Muscle of back (tissue), 11 donors: ENCODE results near the gene MYO3B. TPM values are rescaled to one million over a fixed set of nuclear protein-coding genes. Genes with fewer than 3 reads are reported as not detected.
"Not testable (repeated sequence)": the region's sequence is repeated elsewhere in the genome, so short reads cannot be mapped to it uniquely, and the experiment has no call there.

ENCODE experiments used
- DNase-seq, 3 donors: peaks; one replicate each; pipeline versions ENCODE4 v3.0.0 to v3.0.0-alpha.2; 2013
- polyA plus RNA-seq, 10 donors: library from polyadenylated mRNA; unstranded; fragments of 120-200 nt; gene quantifications; one replicate each; pipeline ENCODE4 v1.2.1, GENCODE V29; 2013; ENCODE audit not compliant: insufficient read length in 10 of 10

The MYO3B gene
- polyA plus RNA-seq, 10 donors = 0.07 to 1.1 (median 0.16) TPM

DNA sequence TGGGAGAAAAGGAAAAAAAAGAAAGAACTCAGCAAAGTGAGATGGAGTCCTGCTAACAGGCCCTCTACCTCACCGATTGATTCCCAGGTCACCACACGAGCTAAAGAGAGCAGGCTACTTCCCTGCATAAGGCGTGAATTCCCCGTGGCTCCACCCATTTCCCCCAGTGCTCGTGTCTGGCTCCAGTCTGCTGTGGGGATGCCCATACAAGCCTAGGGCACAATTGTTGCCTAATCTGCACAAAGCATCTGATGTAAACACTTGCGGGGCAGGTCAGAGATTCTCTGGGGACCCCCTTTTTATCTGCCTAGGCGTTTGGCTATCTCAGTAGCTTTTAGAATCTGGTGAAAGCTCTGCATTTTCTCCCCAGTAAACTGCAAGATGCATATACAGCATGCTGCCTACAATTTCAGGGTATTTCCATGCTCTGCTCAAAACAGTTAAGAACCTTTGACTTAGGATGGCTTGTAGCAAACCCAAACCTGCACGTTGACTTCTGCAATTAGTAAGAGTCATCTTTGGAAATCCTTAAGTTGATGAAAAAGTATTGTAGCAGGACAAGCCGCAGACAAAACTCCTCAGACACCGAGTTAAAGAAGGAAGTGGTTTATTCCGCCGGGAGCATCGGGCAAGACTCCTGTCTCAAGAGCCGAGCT is 34.8 kb downstream of the MYO3B start:
- DNase-seq = no peak

DNA sequence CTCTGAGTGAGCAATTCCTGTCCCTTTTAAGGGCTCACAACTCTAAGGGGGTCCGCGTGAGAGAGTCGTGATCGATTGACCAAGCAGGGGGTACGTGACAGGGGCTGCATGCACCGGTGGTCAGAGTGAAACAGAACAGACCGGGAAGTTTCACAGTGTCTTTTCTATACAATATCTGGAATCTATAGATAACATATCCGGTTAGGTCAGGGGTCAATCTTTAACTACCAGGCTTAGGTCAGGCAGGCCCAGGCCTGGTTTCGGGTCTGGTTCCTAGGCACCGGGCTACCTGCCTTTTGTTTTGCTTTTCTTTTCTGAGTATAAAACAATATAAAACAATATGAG is 35.3 kb downstream of the MYO3B start:
- not testable (repeated sequence) for DNase-seq

DNA sequence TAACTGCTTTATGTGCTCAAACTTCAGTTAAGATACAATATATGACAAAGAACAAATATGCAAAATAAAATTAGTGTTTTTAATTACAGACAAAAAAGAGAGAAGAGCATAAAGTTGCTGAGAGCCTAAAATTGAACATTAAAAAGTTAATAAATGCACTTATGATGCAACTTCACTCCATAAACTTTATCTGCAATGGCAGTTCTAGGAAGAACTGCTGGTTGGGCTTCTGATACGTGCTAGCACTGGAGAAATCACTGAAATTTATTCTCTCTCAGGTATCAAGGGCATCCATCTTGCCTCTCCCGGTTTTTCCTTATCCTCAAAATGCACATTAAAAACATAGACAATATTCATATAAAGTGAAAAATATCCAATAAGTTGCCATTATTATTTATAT is 35.7 kb downstream of the MYO3B start:
- no peak for DNase-seq

DNA sequence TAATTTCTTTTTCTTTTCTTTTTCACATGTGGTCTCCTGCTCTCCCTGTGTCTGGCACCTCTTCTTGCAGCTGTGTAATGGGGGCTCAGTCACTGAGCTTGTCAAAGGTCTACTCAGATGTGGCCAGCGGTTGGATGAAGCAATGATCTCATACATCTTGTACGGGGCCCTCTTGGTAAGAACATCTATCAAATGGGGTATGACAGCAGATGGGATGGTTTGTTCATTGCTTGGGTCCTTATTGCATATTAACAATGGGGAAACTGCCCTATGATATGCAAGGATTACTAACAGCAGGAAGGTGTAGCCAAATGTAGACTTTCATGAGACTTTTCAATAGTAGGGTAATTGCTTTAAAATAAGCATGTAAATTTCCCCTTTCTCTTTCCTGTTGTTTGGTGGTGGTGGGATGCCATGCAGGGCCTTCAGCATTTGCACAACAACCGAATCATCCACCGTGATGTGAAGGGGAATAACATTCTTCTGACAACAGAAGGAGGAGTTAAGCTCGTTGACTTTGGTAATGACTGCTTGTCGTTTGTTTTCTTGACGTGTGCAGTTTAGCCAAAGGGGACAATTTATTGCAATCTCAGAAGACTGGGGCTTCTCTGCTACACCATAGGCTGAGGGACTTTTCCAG is 36.5 kb downstream of the MYO3B start:
- DNase-seq = no peak

DNA sequence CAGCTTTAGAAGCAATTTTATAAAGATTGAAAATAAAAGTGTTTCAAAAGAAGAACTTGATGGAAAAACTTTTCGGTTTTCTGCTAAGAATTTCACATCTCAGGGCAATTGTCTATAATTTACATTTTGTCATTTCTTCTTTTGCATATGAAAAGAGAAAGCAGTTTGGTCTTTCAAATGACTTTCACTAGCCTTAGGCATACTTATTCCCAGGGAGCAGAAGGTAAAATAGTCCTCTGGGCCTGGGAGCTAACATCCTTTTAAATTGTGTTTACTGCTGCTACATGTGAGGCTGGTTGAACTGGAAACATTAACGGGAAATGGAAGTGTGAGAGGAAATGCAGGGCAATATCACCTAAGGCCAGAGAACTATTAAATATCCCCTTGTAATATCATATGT is 37.1 kb downstream of the MYO3B start:
- no peak for DNase-seq

DNA sequence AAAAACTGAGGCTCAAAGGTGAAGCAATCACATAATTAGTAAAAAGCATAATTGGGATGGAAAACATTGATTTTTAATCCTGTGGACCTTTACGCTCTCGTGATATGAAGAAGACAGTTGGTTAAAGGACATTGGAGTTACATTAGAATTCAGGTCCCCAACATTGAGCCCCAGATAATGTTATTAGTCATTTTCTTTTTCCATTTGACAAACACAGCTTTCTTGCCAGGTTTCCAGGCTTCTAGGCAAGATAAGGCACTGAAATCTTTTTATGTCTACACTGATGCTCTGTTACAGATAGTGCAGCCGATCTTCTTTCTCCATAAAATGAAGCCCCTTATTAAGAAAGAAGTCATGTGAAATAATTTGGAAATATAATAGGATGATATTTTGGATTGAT is 38.5 kb downstream of the MYO3B start:
- no peak for DNase-seq

DNA sequence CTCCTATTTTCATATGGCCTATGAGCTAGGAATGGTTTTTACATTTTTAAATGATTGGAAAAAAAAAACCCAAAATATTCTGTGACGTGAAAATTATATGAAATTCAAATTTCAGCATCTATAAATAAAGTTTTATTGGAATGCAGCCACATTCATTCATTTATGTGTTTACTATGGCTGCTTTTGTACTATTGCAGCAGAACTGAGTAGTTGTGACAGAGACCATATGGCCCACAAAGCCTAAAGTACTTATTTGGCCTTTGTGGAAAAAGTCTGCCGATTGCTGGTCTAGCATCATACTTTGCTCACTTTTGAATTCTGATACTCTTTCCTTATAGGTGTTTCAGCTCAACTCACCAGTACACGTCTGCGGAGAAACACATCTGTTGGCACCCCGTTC is 39.0 kb downstream of the MYO3B start:
- no peak for DNase-seq

DNA sequence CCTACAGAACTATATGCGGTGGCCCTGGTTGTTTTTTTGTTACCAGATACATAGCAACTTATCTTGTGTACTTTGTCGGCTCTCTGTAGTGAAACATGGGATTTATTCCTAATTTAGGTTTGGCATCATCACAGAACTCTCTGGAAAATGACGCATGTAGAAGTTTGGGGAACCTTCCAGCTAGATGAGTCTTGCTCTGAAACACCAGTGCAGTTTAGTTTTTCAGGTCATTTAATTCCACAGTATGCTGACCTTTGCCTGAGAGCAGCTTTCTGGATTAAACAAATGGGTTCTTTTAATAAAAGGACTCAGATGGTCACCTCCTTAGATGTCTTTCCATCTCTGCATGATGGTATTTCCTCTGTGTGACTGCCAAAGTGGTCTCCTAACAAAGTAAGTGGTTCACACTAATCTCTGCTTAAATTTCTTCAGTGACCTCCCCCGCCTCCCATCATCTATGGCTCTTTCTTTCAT is 39.9 kb downstream of the MYO3B start:
- peak in 2 of 3 donors; percentile 11 to 15 for DNase-seq

DNA sequence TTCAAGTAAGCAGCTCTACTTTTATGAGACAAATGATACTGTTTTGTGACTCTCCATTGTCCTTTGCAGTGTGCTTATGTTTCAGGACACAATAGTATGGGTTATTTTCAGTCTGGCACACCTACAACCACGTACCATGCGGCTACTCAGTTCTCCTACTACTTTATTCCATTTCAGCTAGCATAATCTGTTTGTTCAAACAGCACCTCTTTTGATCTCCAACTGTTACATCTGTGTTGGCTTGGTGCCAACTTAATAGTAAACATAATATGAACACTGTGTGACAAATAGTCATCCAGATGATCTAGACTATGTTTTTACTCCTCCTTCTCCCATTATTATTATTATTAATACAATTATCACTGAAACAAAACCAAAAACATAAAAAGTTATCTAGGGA is 40.5 kb downstream of the MYO3B start:
- DNase-seq = no peak

DNA sequence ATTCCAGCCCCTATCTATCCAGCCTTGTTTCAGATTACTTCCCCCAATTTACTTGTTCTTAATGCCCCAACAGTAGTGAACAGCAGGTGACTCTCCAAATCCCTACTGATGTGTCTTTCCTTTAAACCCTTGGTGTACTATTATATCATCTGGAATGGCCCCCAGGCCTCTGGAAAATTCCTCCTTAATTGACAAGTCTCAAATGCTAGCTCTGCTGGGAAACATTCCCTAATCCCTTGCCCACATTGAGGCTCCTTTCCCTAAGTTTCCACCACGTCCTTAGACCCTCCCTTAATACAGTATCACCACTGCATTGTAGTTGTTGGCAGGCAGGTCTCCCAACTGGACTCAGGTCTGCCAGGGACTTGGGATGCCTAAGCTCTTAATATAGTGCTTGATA is 41.0 kb downstream of the MYO3B start:
- DNase-seq = no peak

DNA sequence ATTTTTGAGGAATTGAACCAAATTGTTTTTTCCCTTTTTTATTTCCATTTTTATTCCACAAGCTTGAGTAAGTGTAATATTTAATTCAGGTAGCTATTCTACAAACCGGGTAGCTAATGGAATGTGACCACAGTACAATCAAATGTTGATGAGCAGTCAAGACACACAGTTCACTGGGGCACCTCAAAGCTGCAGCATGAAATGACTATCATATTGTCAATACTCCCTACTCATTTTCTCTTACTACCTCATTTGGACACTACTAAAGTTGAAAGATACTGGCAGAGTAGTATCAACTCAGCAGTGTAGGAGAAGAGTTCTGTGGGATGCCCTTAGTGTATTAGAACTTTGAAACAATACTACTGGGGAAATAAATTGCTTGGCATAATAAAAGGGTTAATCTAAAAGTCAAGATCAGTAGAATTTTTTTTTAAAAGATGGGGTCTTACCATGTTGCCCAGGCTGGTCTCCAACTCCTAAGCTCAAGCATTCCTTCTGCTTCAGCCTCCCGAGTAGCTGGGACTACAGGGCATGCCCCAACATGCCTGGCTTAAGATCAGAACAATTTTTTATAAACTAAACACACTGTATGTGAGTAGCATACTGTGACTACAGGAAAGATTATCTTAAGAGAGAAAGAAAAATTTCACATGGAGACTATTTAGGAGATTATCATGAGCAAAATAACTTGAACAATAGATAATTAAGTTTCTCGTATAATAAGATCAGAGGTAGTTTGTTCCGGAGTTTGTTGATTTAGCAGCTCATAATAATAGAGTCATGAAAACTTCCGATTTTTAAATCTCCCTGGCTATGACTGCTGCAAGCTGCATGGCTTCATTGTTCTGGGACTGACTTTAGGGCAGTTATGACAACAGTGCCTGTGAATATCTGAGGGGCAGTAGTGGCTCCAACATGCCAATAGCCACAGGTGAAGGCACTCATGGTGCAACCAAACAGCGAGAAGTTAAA is 43.7 kb downstream of the MYO3B start:
- DNase-seq = no peak

DNA sequence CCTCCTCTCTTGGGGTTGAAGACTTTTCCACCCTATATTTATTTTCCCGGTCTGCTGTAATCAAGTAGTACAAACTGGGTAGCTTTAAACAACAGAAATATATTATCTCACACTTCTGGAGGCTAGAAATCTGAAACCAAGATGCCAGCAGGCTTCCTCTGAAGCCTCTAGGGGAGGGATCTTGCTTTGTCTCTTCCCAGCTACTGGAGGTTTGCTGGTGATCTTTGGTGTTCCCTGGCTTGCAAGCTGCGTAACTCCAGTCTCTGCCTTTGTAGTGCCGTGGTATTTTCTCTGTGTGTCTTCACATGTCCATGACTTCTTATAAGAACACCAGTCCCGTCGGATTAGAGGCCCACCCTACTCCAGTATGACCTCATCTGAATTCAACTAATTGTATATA is 44.4 kb downstream of the MYO3B start:
- DNase-seq = no peak

DNA sequence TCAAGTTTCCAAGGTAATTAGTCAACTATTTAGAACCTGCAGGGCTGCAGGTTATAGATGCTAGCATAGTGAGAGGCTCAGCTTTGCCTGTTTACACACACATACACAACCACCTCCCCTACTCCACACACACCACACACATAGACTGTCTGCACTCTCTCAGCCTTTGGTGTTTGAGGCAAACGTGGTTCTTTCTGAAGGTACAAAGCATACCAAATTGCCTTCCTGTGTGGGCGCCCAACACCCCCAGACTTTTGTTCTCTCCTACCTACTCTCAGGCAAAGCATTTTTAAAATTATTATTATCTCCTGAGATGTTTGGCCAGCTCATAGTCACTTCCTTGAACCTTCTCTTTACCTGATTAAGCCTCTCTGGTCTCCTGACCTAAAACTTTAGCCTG is 44.9 kb downstream of the MYO3B start:
- no peak for DNase-seq

DNA sequence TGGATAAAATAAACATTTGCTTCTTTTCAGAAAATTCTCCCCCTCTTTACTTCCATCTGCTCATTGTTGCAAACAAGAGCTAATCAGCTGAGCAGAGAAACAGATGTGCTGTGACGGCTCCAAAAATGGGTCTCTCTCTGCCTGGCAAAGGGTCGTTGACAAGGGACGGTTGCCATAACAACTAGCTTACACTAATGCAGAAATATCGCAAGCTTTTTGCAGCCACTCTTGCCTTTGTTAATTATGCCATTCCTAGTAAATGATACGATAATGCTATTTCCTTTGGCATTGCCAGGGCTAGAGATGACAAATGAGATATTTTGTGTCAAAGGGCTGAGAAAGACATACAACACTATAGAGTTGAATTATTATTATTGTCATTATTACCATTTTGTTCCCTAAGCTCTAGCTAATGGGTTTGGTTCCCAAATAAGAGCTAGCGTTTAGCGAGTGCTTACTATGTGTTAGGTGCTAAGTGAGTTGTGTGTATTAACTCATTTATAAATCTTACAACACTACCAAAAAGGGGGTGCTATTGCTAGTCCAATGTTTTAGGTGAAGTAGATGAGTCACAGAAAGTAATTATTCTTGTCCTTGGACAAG is 46.8 kb downstream of the MYO3B start:
- DNase-seq = peak in 2 of 3 donors; percentile 13 to 46

DNA sequence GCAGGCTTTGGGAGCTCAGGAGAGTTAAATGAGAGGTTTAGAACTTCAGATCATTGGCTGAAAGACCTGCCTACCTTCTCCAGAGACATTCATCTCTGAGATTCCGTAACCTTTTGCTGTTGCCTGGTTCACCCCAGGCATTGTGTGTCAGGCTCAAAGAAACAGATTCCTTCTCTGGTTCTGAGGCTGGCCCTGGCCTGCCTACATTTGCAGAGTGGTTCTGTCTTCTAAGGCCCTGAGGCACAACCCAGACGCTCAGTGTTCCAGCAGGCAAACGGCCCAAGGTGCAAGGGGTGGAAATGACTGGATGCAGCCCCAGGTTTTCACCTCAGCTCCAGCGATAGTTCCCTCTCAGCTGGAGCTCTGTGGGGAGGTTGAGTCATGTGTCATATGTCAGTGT is 48.3 kb downstream of the MYO3B start:
- no peak for DNase-seq

DNA sequence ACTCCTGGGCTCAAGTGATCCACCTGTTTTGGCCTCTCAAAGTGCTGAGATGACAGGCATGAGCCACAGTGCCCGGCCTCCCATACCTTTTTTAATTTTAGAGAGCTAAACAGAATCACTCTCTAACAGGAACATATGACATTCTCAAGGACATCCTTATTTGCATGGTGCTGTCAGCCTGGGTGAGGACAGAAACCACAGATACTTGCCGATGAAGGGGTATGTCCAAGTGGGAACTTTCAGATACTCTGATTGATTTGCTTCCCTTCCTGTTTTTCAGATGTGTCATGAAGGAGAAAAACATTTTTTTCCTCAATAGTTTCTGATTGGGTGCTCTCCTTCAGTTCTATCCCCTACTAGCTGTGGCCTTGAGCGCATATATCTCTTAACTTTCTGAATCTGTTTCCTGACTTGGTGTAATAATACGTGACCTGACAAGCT is 49.6 kb downstream of the MYO3B start:
- no peak for DNase-seq

DNA sequence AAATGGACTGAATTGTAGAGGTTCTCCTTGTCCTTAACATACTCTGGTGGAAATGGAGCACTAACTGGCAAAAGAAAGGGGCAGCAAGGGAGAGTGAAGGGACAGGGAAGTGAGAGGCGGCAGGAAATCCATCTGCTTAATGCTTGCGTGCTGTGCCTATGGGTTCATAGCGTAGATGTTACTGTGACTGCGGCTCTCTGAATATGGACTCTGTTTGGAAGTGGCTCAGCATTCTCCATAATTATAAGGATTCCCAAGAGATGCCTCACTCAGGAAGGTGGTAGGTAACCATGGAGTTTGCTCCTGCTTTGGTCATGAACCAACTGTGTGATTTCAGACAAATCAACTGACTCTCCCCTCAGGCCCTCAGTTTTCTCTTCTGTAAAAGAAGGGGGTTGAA is 50.0 kb downstream of the MYO3B start:
- DNase-seq = no peak

DNA sequence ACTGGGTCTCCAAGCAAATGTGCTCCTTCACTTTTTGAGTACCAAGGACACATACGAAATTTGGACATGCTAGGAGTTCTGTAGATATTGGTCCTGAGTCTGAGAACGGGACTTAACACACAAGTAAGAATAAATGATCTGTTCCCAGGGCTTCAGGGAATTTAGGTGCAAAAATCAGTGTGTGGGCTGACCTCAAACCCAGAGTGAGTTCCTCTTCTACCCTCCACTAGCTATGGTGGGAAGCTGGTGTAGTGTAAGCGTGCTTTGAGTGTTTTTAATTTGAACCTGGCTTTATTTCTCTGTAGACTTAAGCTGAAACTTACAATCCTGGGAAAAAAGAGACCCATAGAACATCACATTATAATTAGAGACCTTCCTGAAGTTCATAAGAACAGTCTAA is 50.5 kb downstream of the MYO3B start:
- DNase-seq = no peak

DNA sequence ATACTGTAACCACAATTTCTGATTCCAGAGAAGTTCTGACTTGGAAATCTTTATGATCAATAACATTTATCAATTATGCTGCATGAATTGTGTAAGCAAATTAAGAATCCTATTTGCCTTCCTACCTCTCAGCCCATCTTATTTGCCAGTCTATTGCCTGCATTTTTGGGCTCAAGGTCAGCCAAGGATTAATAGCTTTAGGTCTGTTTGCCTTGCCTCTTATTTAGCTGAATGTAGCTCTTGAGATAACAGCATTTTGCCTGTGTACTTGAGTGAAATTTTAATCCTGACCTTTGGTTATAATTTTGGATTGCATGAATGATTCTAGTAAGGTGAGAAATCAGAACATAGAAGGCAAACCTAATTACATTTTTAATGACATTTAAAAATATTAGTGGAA is 51.2 kb downstream of the MYO3B start:
- DNase-seq = no peak

DNA sequence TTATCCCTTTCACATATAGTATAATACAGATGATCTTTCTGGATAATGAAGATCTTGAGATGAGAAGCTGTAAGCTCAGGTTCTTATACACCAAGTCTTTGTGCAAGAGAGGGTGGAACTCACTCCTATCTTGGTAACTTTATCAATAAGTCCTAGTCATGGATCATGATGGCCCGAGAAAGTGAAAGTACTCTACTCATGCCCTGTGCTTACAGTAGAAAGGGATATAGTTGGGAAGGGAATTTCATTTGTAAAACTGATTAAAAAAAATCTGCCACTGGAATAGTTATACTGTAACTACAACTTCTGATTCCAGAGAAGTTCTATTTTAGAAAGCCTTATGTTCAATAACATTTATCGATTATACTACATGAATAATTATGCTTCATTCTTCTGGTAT is 51.8 kb downstream of the MYO3B start:
- no peak for DNase-seq

DNA sequence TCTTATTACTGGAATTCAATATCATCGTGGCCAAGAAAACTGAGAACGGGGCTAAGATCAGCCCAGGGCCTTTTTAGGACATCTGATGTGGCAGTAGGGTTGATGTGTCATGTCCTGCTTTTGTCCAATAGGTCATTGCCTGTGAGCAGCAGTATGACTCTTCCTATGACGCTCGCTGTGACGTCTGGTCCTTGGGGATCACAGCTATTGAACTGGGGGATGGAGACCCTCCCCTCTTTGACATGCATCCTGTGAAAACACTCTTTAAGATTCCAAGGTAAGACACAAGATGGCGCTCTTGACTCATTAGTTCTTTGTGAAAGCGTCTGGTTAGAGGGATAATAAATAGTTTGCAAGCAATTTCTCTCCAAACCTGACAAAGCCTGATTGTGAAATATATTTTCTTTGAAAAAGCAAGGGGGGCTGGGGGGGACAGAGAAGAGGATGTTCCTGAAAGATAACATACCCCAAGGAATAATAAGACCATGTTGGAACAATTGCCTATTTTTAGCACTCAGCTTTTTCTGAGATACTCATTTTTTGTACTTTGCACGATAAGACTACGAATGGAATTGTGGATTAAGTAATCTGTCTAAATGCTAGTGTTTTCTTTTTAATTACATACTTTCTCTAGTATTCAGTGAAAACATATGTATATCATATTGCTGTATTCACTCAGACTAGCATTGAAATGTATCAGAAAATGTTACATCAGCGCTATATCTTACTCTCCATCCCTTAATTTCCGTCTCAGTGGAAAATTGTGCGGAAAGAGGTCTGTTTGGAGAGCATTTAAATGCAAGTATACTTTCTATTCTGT is 58.1 kb downstream of the MYO3B start:
- DNase-seq = peak; percentile 28 to 44 (median 33)
